GM15510 (cell line): ENCODE results near the gene NAT9.

Experiments used
- POLR2A ChIP-seq: IDR thresholded peaks from 3 replicates; pipeline ENCODE4 v1.6.1; 2011; ENCODE audit warnings: borderline replicate concordance; ENCODE audit not compliant: insufficient read length; ENCODE audit errors: extremely low read depth

The NAT9 gene, protein sequence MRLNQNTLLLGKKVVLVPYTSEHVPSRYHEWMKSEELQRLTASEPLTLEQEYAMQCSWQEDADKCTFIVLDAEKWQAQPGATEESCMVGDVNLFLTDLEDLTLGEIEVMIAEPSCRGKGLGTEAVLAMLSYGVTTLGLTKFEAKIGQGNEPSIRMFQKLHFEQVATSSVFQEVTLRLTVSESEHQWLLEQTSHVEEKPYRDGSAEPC

GRCh38 chr17:74776044-74776962 is at the start of gene NAT9:
Gene NAT9 (minus strand): TSS chr17:74776345. CDS start chr17:74775698, 647 bp downstream.
- peak; percentile 87 for TF ChIP-seq POLR2A

GRCh38 chr17:74824961-74825627 is 48.9 kb upstream of the NAT9 start:
- no peak for TF ChIP-seq POLR2A

GRCh38 chr17:74822939-74823367 is 46.8 kb upstream of the NAT9 start:
- no peak for TF ChIP-seq POLR2A

DNA sequence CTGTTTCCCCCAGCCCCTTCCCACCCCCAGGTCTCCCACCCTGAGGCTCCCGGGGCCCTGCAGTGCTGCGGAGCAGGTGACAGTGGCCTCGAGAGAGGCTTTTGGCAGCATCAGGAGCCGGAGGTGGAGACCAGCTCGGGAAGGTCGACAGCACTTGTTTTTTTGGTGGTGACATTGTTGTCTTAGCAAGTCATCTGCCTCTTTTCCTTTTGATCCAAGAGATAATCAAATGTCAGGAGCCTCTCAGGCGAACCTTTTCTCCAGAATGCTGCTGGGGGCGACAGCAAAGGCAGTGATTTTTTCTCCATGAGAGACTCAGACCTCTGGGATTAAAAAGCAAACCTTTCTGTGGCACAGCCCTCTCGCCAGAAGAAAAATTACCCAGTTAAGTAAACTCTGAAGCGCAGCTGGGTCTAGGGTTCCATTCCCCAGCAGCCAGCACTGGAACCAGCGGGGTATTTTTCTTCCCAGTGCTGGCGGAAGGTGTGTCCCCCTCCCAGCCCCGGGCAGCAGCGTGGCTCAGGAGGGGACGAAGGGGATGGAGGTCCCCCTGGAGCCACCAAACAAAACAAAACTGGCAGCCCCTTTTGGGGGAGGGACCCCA is 46.3 kb upstream of the NAT9 start:
- TF ChIP-seq POLR2A: no peak

- TF ChIP-seq POLR2A: no peak
Observed at GRCh38 chr17:74821655-74822334, 45.6 kb upstream of the NAT9 start.

- TF ChIP-seq POLR2A: no peak
Observed at GRCh38 chr17:74819801-74820436, 43.8 kb upstream of the NAT9 start.

- no peak for TF ChIP-seq POLR2A
Observed at GRCh38 chr17:74818291-74818938, 42.3 kb upstream of the NAT9 start.

DNA sequence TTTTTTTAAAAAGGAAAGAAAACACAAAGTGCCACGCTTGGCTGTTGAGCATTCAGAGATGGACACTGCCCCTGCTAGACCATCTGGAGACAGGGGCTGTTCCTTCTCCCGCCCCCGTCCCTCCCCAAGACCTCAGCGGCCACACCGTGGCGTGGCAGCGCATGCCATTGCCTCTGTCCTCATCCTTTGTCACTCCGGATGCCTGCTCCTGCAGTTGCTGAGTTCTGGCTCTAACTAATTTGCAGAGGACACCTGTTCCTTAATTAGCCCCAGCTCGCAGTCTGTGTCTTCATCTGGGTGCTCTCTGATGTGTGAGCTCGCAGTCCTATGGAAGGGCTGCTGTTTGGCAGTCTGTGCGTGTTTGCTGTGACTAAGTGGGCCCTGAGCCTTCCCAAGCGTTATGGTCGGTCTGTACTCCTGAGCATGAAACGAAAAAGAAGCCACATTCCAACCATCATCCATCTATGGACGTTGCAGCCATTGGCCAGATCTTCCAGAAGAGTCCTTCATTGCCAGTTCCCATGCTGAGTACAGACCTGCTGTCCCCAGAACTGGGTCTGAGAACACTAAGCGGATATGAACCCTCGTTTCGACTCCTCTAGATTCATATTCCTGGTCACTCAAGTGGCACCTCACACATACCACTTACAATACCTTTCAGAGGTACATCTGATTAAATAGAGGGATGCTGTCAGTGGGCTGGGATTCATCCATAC is 40.9 kb upstream of the NAT9 start:
- no peak for TF ChIP-seq POLR2A

DNA sequence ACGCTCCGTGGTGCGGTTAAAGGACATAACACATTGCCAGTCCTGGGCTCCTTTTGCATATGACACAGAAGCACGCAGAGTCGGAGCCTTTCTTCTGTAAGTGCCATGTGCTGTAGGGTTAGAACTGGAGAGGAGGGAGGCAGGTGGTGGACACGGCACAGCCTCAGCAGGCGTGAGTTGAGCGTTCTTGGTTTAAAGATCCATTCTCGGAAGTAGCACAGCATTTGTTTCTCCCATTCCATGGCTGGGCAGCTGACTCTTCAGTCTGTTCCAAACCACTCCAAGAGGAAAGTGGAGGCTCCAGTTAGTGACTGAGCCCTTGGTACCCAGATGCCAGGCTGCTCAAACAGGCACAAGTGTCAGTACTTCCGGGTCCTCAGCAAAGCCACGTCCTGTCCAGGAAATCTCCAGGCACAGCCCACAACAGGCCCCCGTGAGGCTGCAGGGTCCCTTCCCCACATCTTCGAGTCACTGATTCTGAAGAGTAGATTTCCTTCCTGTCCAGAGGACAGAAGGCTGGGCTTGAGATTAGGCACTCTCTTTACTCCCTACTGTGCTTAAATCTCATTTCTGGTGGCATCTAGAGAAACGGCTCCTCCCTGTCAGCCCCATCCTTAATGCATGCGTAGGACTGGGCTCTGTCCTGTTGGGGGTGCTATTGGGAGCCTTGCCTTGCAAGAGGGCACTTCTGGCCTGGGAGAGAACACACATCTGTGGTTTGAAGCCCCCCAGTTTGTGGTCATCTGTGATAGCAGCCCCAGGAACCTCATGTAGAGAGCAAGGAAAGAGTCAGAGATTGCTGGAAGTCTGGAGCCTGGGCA is 39.6 kb upstream of the NAT9 start:
- no peak for TF ChIP-seq POLR2A

- no peak for TF ChIP-seq POLR2A
Observed at GRCh38 chr17:74815067-74815466, 38.9 kb upstream of the NAT9 start.

- no peak for TF ChIP-seq POLR2A
Observed at GRCh38 chr17:74814453-74814852, 38.3 kb upstream of the NAT9 start.

DNA sequence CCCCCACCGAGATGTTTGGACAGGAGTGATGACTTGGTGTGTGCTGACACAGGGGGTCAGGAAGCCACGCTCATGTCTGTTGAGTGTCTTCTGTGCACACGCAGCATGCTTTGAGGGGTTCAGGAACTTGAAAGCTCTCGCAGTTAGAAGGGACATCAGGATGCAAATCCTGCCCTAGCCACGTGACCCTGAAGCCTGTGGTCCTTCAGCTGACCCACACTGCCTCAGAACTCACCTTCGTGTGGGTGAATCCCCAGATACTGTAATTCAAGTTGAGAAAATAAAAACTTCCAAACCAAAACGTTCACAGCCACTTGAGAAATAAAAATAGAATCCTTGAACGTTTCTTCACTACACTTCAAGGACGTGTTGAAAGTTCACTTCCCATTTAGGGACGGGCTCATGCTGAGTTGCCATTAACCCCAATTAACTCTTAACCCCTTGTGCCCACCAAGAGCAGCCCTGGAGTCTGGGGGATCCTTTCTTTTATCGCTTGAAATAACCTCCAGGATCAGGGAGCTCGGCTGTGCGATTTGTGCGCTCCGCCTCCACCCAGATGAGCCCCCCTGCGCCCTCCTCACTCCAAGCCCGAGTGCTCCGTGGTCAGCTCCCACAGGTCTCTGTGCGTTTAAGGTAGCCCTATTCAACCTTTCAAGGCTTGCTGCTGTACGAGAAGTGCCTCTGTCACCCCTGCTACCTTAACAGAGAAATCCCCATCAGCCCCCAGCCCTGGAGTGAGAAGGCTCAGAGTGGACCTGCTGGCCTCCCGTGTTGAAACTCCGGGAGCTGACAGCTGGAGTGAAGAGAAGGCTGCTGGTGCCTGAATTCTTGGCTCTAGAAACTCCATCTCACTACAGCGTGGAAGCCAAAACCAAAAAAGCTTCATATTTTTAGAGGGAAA is 36.2 kb upstream of the NAT9 start:
- TF ChIP-seq POLR2A: no peak
